22Rv1 (cell line): ENCODE measurements around the gene PALM.

Source experiments
- CTCF ChIP-seq: fragments of 450-650 bp; IDR thresholded peaks from 2 replicates; pipeline ENCODE4 v1.5.1; 2017; ENCODE audit warnings: mild to moderate bottlenecking
- ZFX ChIP-seq: fragments of 450-650 bp; IDR thresholded peaks from 2 replicates; pipeline ENCODE4 v1.6.1; 2017; ENCODE audit warnings: antibody characterized with exemption, borderline replicate concordance

DNA sequence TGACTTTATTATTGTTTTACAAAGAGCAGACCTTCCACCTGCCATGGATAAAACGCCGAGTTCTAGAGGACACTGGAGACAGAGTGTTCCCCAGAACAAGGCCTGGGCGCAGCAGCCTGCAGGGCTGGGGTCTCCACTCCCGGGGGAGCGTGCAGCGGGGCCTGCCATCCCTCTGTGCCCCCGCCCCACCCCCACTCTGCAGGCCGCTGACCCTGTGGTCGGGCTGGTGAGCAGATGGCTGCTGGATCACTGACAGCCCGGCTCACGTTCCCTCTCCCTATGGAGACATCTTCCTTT is 79.9 kb downstream of the PALM start:
- TF ChIP-seq CTCF (no peak), ZFX (no peak)
